ENCODE data around the gene STARD10. TPM values are rescaled to one million over a fixed set of nuclear protein-coding genes. Genes with fewer than 3 reads are reported as not detected.

STARD10 gene
- total and polyA plus RNA-seq, 2 donors (not counting 3 experiments of a cell fraction or from before 2014, with no cell fraction given), result 16.1 to 22.5 TPM

GRCh38 chr11:72750556-72751115 is 43.2 kb downstream of the STARD10 start:
- BruUV-seq (replicated peaks), result TSS peak; percentile 5
- TF ChIP-seq MAX (IDR thresholded peaks at IDR 0.05; ENCODE audit: insufficient read depth, insufficient read length) (no peak), GATA2 (IDR thresholded peaks at IDR 0.05; ENCODE audit: insufficient read depth, insufficient read length, low read depth, low read length) (no peak), MYC (IDR thresholded peaks at IDR 0.05; ENCODE audit: low read depth, low read length) (no peak), CTCF (IDR thresholded peaks at IDR 0.05; ENCODE audit: extremely low read depth in 1 of 2, insufficient read depth in 1 of 2, low read depth in 1 of 2, low read length in 2 of 2) (no peak), EZH2 (IDR thresholded peaks at IDR 0.05; ENCODE audit: borderline replicate concordance, low read depth, low read length, severe bottlenecking) (no peak), FOS (IDR thresholded peaks at IDR 0.05; ENCODE audit: borderline replicate concordance, insufficient read depth, low read length) (no peak)
- Histone ChIP-seq H3K27me3 (ENCODE audit: control insufficient read depth in 2 of 2, insufficient read depth in 2 of 2, low read length in 2 of 2) (no peaks in the 10 kb centered on the region), H3K79me2 (ENCODE audit: control insufficient read depth, insufficient read depth, low read length) (peaks cover 8% of the 10 kb centered on the region), H3K9me1 (replicated peaks; ENCODE audit: control insufficient read depth, extremely low read depth, insufficient read depth, low read length) (no peaks in the 10 kb centered on the region), H3K4me2 (ENCODE audit: insufficient read depth, low read length) (no peak overlapping the region), H3K36me3 (ENCODE audit: control insufficient read depth in 2 of 2, extremely low read depth in 1 of 2, insufficient read depth in 2 of 2, low read length in 2 of 2) (no peaks in the 10 kb centered on the region), H2AFZ (ENCODE audit: low read depth, low read length) (no peak overlapping the region), H4K20me1 (replicated peaks; ENCODE audit: control insufficient read depth, extremely low read depth, insufficient read depth, low read length) (no peaks in the 10 kb centered on the region), H3K4me3 (replicated peaks in 1 of 3; ENCODE audit: insufficient read depth in 1 of 3, low read depth in 1 of 3, low read length in 3 of 3) (no peak overlapping the region), H3K27ac (ENCODE audit: insufficient read depth, low read depth, low read length) (no peak overlapping the region), H3K9ac (replicated peaks; ENCODE audit: extremely low read depth, insufficient read depth, low read length) (no peak overlapping the region), H3K9me3 (replicated peaks; ENCODE audit: control insufficient read depth, insufficient read depth, low read length) (no peaks in the 10 kb centered on the region), H3K4me1 (ENCODE audit: control insufficient read depth, extremely low read depth, insufficient read depth, low read length) (peaks cover 12% of the 10 kb centered on the region)
- intact Hi-C loops (cut with micrococcal nuclease), result no loop called here
- ChIA-PET POLR2A (no interaction called here), CTCF (interaction anchor here (1.0 to 1.6 kb wide), 2 partner anchors 43 to 165 kb away, joined by 3 to 5 read pairs; partner anchors contain the start of gene STARD10)
- no peak for DNase-seq (ENCODE audit: low read depth, low spot score)
- FAIRE-seq, result no peak
- dilution Hi-C loops (cut with MboI; ENCODE audit: extremely low pct_ligation_motif_present, low sequenced_read_pairs), result no loop called here
